Colon (tissue), 2 donors: ENCODE data around the gene ADH4.
"Not testable (repeated sequence)": the region's sequence is repeated elsewhere in the genome, so short reads cannot be mapped to it uniquely, and the experiment has no call there.

Experiments used
- FAIRE-seq: peaks from 2 replicates; lab custom pipeline; 2012; peaks lifted over from hg19 to GRCh38; lab: Jason Lieb, UNC
- donor health status: control.
- donor health status: control.

Gene ADH4

GRCh38 chr4:99134586-99134985, 9.5 kb downstream of the ADH4 start:
- FAIRE-seq: no peak

- no peak for FAIRE-seq
Observed at GRCh38 chr4:99131378-99131777, 12.7 kb downstream of the ADH4 start.

- no peak for FAIRE-seq
Observed at GRCh38 chr4:99126376-99126775, 17.7 kb downstream of the ADH4 start.

- FAIRE-seq: no peak
Observed at GRCh38 chr4:99121008-99121407, 23.1 kb downstream of the ADH4 start.

GRCh38 chr4:99120501-99120900, 23.6 kb downstream of the ADH4 start:
- FAIRE-seq: no peak

GRCh38 chr4:99117876-99118693, 26.0 kb downstream of the ADH4 start:
- FAIRE-seq: peak; percentile 86

- not testable (repeated sequence) for FAIRE-seq
Observed at GRCh38 chr4:99117122-99117841, 26.8 kb downstream of the ADH4 start.

- FAIRE-seq: not testable (repeated sequence)
Observed at GRCh38 chr4:99109286-99109685, 34.8 kb downstream of the ADH4 start.

- FAIRE-seq: no peak
Observed at GRCh38 chr4:99104153-99104552, 39.9 kb downstream of the ADH4 start.

- no peak for FAIRE-seq
Observed at GRCh38 chr4:99103166-99103565, 40.9 kb downstream of the ADH4 start.

- FAIRE-seq: no peak
Observed at GRCh38 chr4:99102634-99103033, 41.5 kb downstream of the ADH4 start.

GRCh38 chr4:99100876-99101275, 43.2 kb downstream of the ADH4 start:
- no peak for FAIRE-seq

- FAIRE-seq: not testable (repeated sequence)
Observed at GRCh38 chr4:99099814-99100213, 44.3 kb downstream of the ADH4 start.

GRCh38 chr4:99099311-99099710, 44.8 kb downstream of the ADH4 start:
- FAIRE-seq: no peak

- not testable (repeated sequence) for FAIRE-seq
Observed at GRCh38 chr4:99091841-99092240, 52.3 kb downstream of the ADH4 start.

GRCh38 chr4:99091216-99091575, 52.9 kb downstream of the ADH4 start:
- FAIRE-seq: no peak

GRCh38 chr4:99090481-99091215, 53.4 kb downstream of the ADH4 start:
- no peak for FAIRE-seq

GRCh38 chr4:99088481-99089365, 55.4 kb downstream of the ADH4 start, which contains the start of gene ADH5:
TSS of gene ADH5 (minus strand) at chr4:99088788. CDS start at chr4:99088700, 88 bp downstream.
- FAIRE-seq: no peak

- no peak for FAIRE-seq
Observed at GRCh38 chr4:99088023-99088449, 56.1 kb downstream of the ADH4 start.

- FAIRE-seq: no peak
Observed at GRCh38 chr4:99084595-99084994, 59.5 kb downstream of the ADH4 start.

GRCh38 chr4:99082192-99082591, 61.9 kb downstream of the ADH4 start:
- no peak for FAIRE-seq

GRCh38 chr4:99080869-99081268, 63.2 kb downstream of the ADH4 start:
- not testable (repeated sequence) for FAIRE-seq
